Measurements from ENCODE around the gene SLC12A7.
"Not testable (repeated sequence)": the region's sequence is repeated elsewhere in the genome, so short reads cannot be mapped to it uniquely, and the experiment has no call there.

SLC12A7 gene

DNA sequence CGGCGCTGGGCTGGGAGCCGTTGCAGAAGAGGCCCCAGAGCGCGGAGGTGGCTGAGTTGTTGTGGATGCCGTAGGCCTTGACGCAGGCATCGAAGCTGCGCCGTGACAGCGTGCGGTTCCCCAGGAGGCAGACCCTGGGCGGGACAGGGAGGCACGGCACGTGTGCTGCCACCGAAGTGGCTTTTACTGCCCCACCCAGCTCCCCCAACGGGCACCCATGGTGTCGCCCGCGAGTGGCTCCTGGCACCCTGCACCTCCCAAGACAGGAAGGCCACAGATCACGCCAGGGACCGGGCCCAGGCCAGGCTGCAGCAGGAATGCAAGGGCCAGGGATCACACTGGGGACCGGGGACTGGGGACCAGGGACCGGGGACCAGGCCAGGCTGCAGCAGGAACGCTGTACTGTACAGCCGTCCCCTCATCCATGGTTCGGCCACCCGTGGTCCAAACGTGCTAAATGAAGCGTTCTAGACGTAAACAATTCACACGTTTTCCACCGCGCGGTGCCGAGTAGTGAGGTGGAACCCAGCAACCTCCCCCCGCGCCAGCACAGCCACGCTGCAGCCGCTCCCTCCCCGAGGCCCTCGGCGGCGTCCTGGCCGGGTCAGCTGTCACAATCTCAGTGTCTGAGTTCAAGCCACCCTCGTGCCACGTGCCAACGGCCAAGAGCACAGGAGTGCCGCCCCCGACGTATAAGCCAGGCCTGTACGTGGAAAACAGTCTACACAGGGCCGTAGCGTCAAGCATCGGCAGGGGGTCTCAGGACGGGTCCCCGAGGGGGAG, 27.8 kb downstream of the SLC12A7 start:
- Histone ChIP-seq H3K27ac (no peak overlapping the region), H3K27me3 (no peaks in the 10 kb centered on the region), H3K4me3 (ENCODE audit: low read depth in 1 of 2, low read length in 1 of 2) (no peak overlapping the region), H3K36me3 (no peaks in the 10 kb centered on the region), H3K4me1 (ENCODE audit: control insufficient read depth in 1 of 2, insufficient read depth in 1 of 2, low read depth in 1 of 2, low read length in 1 of 2) (no peaks in the 10 kb centered on the region), H3K9me3 (no peaks in the 10 kb centered on the region)
- TF ChIP-seq, protein P1, sequence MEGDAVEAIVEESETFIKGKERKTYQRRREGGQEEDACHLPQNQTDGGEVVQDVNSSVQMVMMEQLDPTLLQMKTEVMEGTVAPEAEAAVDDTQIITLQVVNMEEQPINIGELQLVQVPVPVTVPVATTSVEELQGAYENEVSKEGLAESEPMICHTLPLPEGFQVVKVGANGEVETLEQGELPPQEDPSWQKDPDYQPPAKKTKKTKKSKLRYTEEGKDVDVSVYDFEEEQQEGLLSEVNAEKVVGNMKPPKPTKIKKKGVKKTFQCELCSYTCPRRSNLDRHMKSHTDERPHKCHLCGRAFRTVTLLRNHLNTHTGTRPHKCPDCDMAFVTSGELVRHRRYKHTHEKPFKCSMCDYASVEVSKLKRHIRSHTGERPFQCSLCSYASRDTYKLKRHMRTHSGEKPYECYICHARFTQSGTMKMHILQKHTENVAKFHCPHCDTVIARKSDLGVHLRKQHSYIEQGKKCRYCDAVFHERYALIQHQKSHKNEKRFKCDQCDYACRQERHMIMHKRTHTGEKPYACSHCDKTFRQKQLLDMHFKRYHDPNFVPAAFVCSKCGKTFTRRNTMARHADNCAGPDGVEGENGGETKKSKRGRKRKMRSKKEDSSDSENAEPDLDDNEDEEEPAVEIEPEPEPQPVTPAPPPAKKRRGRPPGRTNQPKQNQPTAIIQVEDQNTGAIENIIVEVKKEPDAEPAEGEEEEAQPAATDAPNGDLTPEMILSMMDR (IDR thresholded peaks at IDR 0.05), result no peak

DNA sequence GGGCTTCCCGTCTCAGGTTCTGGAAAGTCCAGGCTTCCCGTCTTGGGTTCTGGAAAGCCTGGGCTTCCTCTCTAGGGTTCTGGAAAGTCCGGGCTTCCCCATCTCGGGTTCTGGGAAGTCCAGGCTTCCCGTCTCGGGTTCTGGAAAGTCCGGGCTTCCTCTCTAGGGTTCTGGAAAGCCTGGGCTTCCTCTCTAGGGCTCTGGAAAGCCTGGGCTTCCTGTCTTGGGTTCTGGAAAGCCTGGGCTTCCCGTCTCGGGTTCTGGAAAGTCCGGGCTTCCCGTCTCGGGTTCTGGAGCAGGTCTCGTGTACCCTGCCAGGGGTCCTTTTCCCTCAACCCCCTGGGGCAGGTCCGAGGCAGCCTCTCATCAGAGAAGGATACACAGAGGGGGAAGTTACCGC, 28.8 kb downstream of the SLC12A7 start:
- not testable (repeated sequence) for H3K27me3 ChIP-seq; H3K27ac ChIP-seq; H3K4me3 ChIP-seq (ENCODE audit: low read depth in 1 of 2, low read length in 1 of 2); H3K9me3 ChIP-seq; H3K36me3 ChIP-seq; H3K4me1 ChIP-seq (ENCODE audit: control insufficient read depth in 1 of 2, insufficient read depth in 1 of 2, low read depth in 1 of 2, low read length in 1 of 2)

DNA sequence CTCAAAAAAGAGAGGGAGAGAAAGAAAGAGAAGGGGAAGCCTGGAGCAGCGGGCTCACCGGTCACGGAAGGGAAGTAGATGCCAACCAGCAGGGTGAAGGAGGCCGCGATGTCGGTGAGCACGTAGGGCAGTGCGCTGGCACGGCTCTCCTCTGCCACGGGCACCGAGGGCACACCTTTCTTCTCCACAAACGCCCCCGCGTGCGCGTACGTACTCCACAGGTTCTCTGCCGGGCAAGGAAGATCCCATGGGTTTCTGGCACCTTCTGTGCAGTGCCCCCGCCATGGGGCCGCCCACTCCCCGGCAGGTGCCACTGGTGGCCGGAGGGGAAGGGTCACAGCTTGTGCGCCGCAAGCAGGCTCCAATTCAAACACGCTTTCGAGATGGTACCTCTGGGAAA, 30.3 kb downstream of the SLC12A7 start:
- no peaks in the 10 kb centered on the region for H3K36me3 ChIP-seq
- H3K4me1 ChIP-seq (ENCODE audit: control insufficient read depth in 1 of 2, insufficient read depth in 1 of 2, low read depth in 1 of 2, low read length in 1 of 2), result no peaks in the 10 kb centered on the region
- no peak overlapping the region for H3K4me3 ChIP-seq (ENCODE audit: low read depth in 1 of 2, low read length in 1 of 2)
- TF ChIP-seq, protein P1 (IDR thresholded peaks at IDR 0.05), result no peak
- H3K9me3 ChIP-seq, result no peaks in the 10 kb centered on the region
- no peaks in the 10 kb centered on the region for H3K27me3 ChIP-seq
- no peak overlapping the region for H3K27ac ChIP-seq

DNA sequence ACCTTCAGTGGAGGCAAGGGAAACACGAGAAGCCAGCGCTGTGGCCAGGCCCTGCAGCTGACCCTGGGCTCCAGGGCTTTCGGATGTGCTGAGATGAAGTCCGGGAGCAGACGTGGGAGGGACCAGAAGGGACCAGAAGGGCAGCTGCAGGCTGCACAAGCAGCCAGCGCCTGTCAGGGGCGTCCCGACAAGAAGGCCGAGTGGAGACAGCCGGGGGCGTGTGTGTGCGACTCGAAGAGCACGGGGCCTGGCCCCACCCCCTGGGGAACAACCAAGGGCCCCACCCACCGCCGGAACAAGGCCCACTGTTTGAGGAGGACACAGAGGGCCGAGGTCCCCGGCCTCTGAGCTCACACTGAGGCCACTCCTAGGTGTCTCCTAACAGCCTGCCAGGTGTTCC, 31.4 kb downstream of the SLC12A7 start:
- Histone ChIP-seq H3K9me3 (no peaks in the 10 kb centered on the region), H3K36me3 (no peaks in the 10 kb centered on the region), H3K27ac (no peak overlapping the region), H3K4me1 (ENCODE audit: control insufficient read depth in 1 of 2, insufficient read depth in 1 of 2, low read depth in 1 of 2, low read length in 1 of 2) (no peaks in the 10 kb centered on the region), H3K4me3 (ENCODE audit: low read depth in 1 of 2, low read length in 1 of 2) (no peak overlapping the region), H3K27me3 (no peaks in the 10 kb centered on the region)
- TF ChIP-seq, protein P1 (IDR thresholded peaks at IDR 0.05), result no peak

DNA sequence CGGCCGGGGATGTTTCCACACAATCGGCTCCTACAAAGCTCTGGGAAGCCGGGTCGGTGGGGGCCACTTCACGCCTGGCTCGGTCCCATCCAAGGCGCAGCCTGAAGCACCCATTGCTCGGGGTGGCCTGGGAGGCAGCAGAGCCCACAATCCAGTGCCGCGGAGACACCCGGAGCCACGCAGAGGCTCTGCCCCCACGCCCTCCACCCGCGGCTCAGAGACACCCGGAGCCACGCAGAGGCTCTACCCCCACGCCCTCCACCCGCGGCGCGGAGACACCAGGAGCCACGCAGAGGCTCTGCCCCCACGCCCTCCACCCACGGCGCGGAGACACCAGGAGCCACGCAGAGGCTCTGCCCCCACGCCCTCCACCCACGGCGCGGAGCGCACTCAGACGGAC, 31.9 kb downstream of the SLC12A7 start:
- H3K4me3 ChIP-seq (ENCODE audit: low read depth in 1 of 2, low read length in 1 of 2), result no peak overlapping the region
- TF ChIP-seq, protein P1 (IDR thresholded peaks at IDR 0.05), result no peak
- no peaks in the 10 kb centered on the region for H3K4me1 ChIP-seq (ENCODE audit: control insufficient read depth in 1 of 2, insufficient read depth in 1 of 2, low read depth in 1 of 2, low read length in 1 of 2)
- H3K27me3 ChIP-seq, result no peaks in the 10 kb centered on the region
- H3K9me3 ChIP-seq, result no peaks in the 10 kb centered on the region
- H3K36me3 ChIP-seq, result no peaks in the 10 kb centered on the region
- no peak overlapping the region for H3K27ac ChIP-seq

DNA sequence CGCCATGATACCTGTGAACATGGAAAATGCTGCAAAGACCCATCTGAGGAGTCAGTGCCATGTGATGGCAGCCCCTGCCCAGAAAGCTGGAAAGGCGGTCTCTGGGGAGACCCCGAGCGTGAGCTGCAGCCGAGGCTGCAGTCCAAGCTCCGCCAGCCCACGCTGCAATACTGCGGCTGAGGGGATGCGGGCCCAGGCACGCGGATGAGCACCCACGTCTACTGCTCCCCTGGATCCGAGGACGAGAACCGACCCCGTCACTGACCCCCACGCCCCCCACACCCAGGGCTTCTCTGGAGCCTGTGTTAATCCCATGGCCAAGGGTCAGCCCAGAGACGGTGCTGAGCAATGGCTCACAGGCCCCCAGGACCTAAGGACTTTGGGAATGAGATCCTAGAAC, 32.4 kb downstream of the SLC12A7 start:
- Histone ChIP-seq H3K27ac (no peak overlapping the region), H3K9me3 (no peaks in the 10 kb centered on the region), H3K4me1 (ENCODE audit: control insufficient read depth in 1 of 2, insufficient read depth in 1 of 2, low read depth in 1 of 2, low read length in 1 of 2) (no peaks in the 10 kb centered on the region), H3K27me3 (no peaks in the 10 kb centered on the region), H3K36me3 (no peaks in the 10 kb centered on the region), H3K4me3 (ENCODE audit: low read depth in 1 of 2, low read length in 1 of 2) (no peak overlapping the region)
- TF ChIP-seq, protein P1 (IDR thresholded peaks at IDR 0.05), result no peak
